SK-N-SH (cell line): ENCODE measurements around the gene ECHDC1. TPM values are rescaled to one million over a fixed set of nuclear protein-coding genes. Genes with fewer than 3 reads are reported as not detected.

ENCODE experiments used
- CTCF ChIA-PET: fragments of 300-600, 350-600 bp; formaldehyde crosslinking; extraction: SDS; loops from one replicate; lab custom pipeline; 2021; lab: Yijun Ruan, JAX
- POLR2A ChIA-PET: fragments of 350-600 bp; sonication (Branson Sonifier 250); formaldehyde crosslinking; extraction: SDS; loops from one replicate; lab custom pipeline; 2020; ENCODE audit warnings: antibody characterized with exemption, inconsistent platforms; lab: Yijun Ruan, JAX
- DNase-seq: peaks from one replicate; pipeline ENCODE4 v3.0.0; 2012
- H2AFZ ChIP-seq: fragments of 200-600 bp; sonication (generic); 2 replicates; pipeline ENCODE4 v1.8.1; 2016; ENCODE audit warnings: antibody characterized with exemption, mild to moderate bottlenecking, low read depth
- H3F3A ChIP-seq: fragments of 200-600 bp; sonication (generic); replicated peaks from 2 replicates; pipeline ENCODE3; 2016; ENCODE audit warnings: antibody characterized with exemption, mild to moderate bottlenecking; ENCODE audit not compliant: insufficient read depth
- H3K27ac ChIP-seq, 2 experiments: fragments of 200-500 bp in 1 of 2; fragments of 200-600 bp in 1 of 2; sonication (Bioruptor generic) in 1 of 2; sonication (generic), shearing (Covaris generic) in 1 of 2; 2 replicates each; pipeline versions ENCODE4 v1.5.1 to v1.6.1; 2014 to 2016; ENCODE audit warnings: low read depth in 2 of 2, inconsistent platforms in 1 of 2, low read length in 1 of 2, mild to moderate bottlenecking in 1 of 2, mixed read lengths in 1 of 2
- H3K27me3 ChIP-seq: fragments of 200-600 bp; sonication (generic), shearing (Covaris generic); 2 replicates; pipeline ENCODE4 v1.6.1; 2016; ENCODE audit warnings: mixed run types; ENCODE audit not compliant: insufficient read depth
- H3K36me3 ChIP-seq, 2 experiments: fragments of 200-500 bp in 1 of 2; fragments of 200-600 bp in 1 of 2; sonication (Bioruptor generic) in 1 of 2; sonication (generic) in 1 of 2; replicated peaks in 1 of 2; 2 replicates each; pipeline versions ENCODE3 to v1.5.1; 2014 to 2016; ENCODE audit warnings: low read length in 1 of 2, mild to moderate bottlenecking in 1 of 2; ENCODE audit not compliant: insufficient read depth in 2 of 2, control insufficient read depth in 1 of 2
- H3K4me1 ChIP-seq, 2 experiments: fragments of 200-500 bp in 1 of 2; fragments of 200-600 bp in 1 of 2; sonication (Bioruptor generic) in 1 of 2; sonication (generic), shearing (Covaris generic) in 1 of 2; 2 replicates each; pipeline versions ENCODE4 v1.5.1 to v1.6.1; 2014 to 2016; ENCODE audit warnings: low read depth in 1 of 2, low read length in 1 of 2, mixed run types in 1 of 2; ENCODE audit not compliant: insufficient read depth in 2 of 2, control insufficient read depth in 1 of 2
- H3K4me2 ChIP-seq: fragments of 200-600 bp; sonication (generic), shearing (Covaris generic); 2 replicates; pipeline ENCODE4 v1.6.1; 2017; ENCODE audit warnings: mixed run types
- H3K4me3 ChIP-seq, 2 experiments: fragments of 200-500 bp in 1 of 2; fragments of 200-600 bp in 1 of 2; sonication (Bioruptor generic) in 1 of 2; sonication (generic), shearing (Covaris generic) in 1 of 2; 2 replicates each; pipeline versions ENCODE4 v1.5.1 to v1.8.1; 2014 to 2016; ENCODE audit warnings: low read depth in 2 of 2, inconsistent platforms in 1 of 2, low read length in 1 of 2, mild to moderate bottlenecking in 1 of 2, mixed read lengths in 1 of 2, moderate library complexity in 1 of 2
- H3K79me2 ChIP-seq: fragments of 200-600 bp; sonication (generic); 2 replicates; pipeline ENCODE4 v1.8.1; 2017; ENCODE audit warnings: mild to moderate bottlenecking; ENCODE audit not compliant: insufficient read depth
- H3K9ac ChIP-seq: fragments of 200-600 bp; sonication (generic); 2 replicates; pipeline ENCODE4 v1.6.1; 2017; ENCODE audit warnings: mixed run types
- H3K9me2 ChIP-seq: fragments of 200-600 bp; sonication (generic); 2 replicates; pipeline ENCODE4 v1.6.1; 2017; ENCODE audit warnings: mixed run types
- H3K9me3 ChIP-seq: fragments of 200-600 bp; sonication (generic); 2 replicates; pipeline ENCODE4 v1.6.1; 2017; ENCODE audit warnings: mixed run types, mild to moderate bottlenecking, moderate library complexity
- H4K20me1 ChIP-seq: fragments of 200-600 bp; sonication (generic); 2 replicates; pipeline ENCODE4 v1.6.1; 2017; ENCODE audit warnings: mild to moderate bottlenecking, mixed run types; ENCODE audit not compliant: insufficient read depth
- ELF1 ChIP-seq: IDR thresholded peaks from 2 replicates; pipeline ENCODE4 v1.4.0; 2012
- EZH2phosphoT487 ChIP-seq: fragments of 200-600 bp; sonication (generic); IDR thresholded peaks from 2 replicates; pipeline ENCODE4 v1.6.1; 2017; ENCODE audit warnings: low read depth, mixed run types, mild to moderate bottlenecking, antibody characterized with exemption, moderate library complexity, borderline replicate concordance
- FOSL2 ChIP-seq: IDR thresholded peaks from 2 replicates; pipeline ENCODE4 v1.4.0; 2012; ENCODE audit warnings: low read depth, mild to moderate bottlenecking, moderate library complexity, borderline replicate concordance
- IRF3 ChIP-seq: fragments of 150-350 bp; IDR thresholded peaks from 2 replicates; pipeline ENCODE4 v1.6.1; 2016; ENCODE audit warnings: mild to moderate bottlenecking, low read depth, low read length
- MXI1 ChIP-seq: IDR thresholded peaks from 2 replicates; pipeline ENCODE4 v1.6.1; 2012; ENCODE audit warnings: mild to moderate bottlenecking, low read depth, low read length, improper control_type of control experiment
- NFIC ChIP-seq: IDR thresholded peaks from 2 replicates; pipeline ENCODE4 v1.4.0; 2012; ENCODE audit warnings: borderline replicate concordance
- POLR2AphosphoS5 ChIP-seq: IDR thresholded peaks from 2 replicates; pipeline ENCODE4 v1.6.1; 2012; ENCODE audit warnings: low read depth, low read length
- RAD21 ChIP-seq: IDR thresholded peaks from 2 replicates; pipeline ENCODE4 v1.6.1; 2012; ENCODE audit warnings: mild to moderate bottlenecking, low read length
- RFX5 ChIP-seq: IDR thresholded peaks from 2 replicates; pipeline ENCODE4 v1.6.1; 2012; ENCODE audit warnings: mild to moderate bottlenecking, improper control_type of control experiment, low read length
- RXRA ChIP-seq: IDR thresholded peaks from 2 replicates; pipeline ENCODE4 v1.4.0; 2012; ENCODE audit warnings: low read depth, mild to moderate bottlenecking, borderline replicate concordance
- SIN3A ChIP-seq: IDR thresholded peaks from 2 replicates; pipeline ENCODE4 v1.6.1; 2012; ENCODE audit warnings: low read depth, mild to moderate bottlenecking, low read length, moderate library complexity, borderline replicate concordance
- TAF1 ChIP-seq: IDR thresholded peaks from 2 replicates; pipeline ENCODE4 v1.6.1; 2012; ENCODE audit warnings: low read depth, mild to moderate bottlenecking, low read length, moderate library complexity, borderline replicate concordance
- TEAD4 ChIP-seq: IDR thresholded peaks from 2 replicates; pipeline ENCODE4 v1.4.0; 2012; ENCODE audit warnings: mild to moderate bottlenecking, borderline replicate concordance; ENCODE audit not compliant: insufficient read depth
- YY1 ChIP-seq: IDR thresholded peaks from 2 replicates; pipeline ENCODE4 v1.4.0; 2012; ENCODE audit warnings: low read depth, mild to moderate bottlenecking
- WGBS: methylation state at CpG from one replicate; pipeline ENCODE4 v1.1.6; 2017; ENCODE audit warnings: low lambda C conversion rate; 5-methylcytosine and 5-hydroxymethylcytosine counted together
- polyA plus RNA-seq, 3 experiments: library from polyadenylated mRNA; depleted of rRNA; stranded (reverse); fragments of >200 nt; gene quantifications; 2 replicates each; pipeline ENCODE4 v1.2.3, GENCODE V29; 2012
- TF ChIP-seq, protein P1 (sequence below): fragments of 200-600 bp; sonication (generic); IDR thresholded peaks from 2 replicates; pipeline ENCODE4 v1.6.1; 2017; ENCODE audit warnings: antibody characterized with exemption, mild to moderate bottlenecking, moderate library complexity
- TF ChIP-seq, protein P2 (sequence below): IDR thresholded peaks from 2 replicates; pipeline ENCODE4 v1.6.1; 2012; ENCODE audit warnings: mild to moderate bottlenecking, low read depth, low read length, moderate library complexity

The ECHDC1 gene
- polyA plus RNA-seq, 1 of the 3 experiments (the other 2 are of a cell fraction), result 23.3 TPM

DNA sequence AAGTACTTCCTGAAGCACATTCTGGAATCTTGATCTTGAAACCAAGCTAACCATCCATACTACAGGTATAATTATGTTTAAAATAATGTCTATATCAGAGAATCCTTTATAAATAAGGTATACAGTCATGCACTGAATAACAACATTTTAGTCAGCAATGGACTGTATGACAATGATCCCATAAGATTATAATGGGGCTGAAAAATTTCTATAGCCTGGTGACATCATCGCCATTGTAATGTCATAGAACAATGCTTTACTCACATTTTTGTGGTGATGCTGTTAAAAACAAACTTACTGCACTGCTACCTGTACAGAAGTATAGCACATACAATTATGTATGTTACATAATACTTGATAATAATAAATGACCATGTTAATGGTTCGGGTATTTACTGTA is 44.9 kb downstream of the ECHDC1 start:
- no peak for DNase-seq
- Histone ChIP-seq H3K4me3 (no peak overlapping the region), H3F3A (peaks cover 26% of the 10 kb centered on the region), H3K9me2 (no peaks in the 10 kb centered on the region), H3K4me2 (no peak overlapping the region), H3K27me3 (no peaks in the 10 kb centered on the region), H3K9me3 (no peaks in the 10 kb centered on the region), H3K79me2 (peaks cover 24% of the 10 kb centered on the region), H3K4me1 (peaks cover 6 to 15% of the 10 kb centered on the region in 2 experiments; a peak in 3 of 4 replicates), H4K20me1 (peaks cover 4% of the 10 kb centered on the region; the same call in 1 of the 2 replicates), H3K27ac (no peak overlapping the region), H3K9ac (no peak overlapping the region), H2AFZ (no peak overlapping the region), H3K36me3 (peaks cover 25 to 29% of the 10 kb centered on the region in 2 experiments)
- POLR2A ChIA-PET, result no interaction called here
- CTCF ChIA-PET, result interaction anchor here (1.7 to 1.8 kb wide), 2 partner anchors 218 to 241 kb away, joined by 5 to 6 read pairs; no protein-coding TSS in a partner anchor
- TF ChIP-seq RAD21 (no peak), NFIC (no peak), YY1 (no peak), FOSL2 (no peak), MXI1 (no peak), RXRA (no peak), SIN3A (no peak), TAF1 (no peak), EZH2phosphoT487 (no peak)
- TF ChIP-seq, protein P1, sequence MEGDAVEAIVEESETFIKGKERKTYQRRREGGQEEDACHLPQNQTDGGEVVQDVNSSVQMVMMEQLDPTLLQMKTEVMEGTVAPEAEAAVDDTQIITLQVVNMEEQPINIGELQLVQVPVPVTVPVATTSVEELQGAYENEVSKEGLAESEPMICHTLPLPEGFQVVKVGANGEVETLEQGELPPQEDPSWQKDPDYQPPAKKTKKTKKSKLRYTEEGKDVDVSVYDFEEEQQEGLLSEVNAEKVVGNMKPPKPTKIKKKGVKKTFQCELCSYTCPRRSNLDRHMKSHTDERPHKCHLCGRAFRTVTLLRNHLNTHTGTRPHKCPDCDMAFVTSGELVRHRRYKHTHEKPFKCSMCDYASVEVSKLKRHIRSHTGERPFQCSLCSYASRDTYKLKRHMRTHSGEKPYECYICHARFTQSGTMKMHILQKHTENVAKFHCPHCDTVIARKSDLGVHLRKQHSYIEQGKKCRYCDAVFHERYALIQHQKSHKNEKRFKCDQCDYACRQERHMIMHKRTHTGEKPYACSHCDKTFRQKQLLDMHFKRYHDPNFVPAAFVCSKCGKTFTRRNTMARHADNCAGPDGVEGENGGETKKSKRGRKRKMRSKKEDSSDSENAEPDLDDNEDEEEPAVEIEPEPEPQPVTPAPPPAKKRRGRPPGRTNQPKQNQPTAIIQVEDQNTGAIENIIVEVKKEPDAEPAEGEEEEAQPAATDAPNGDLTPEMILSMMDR, result no peak
- WGBS, result 71% methylated on average over 2 of the region's 2 CpGs

GRCh38 chr6:127297502-127298070 is 45.8 kb downstream of the ECHDC1 start:
- DNase-seq, result no peak
- Histone ChIP-seq H3K9me2 (peaks cover 3% of the 10 kb centered on the region; the same call in 1 of the 2 replicates), H3K36me3 (peaks cover 33 to 38% of the 10 kb centered on the region in 2 experiments), H3K4me3 (no peak overlapping the region), H4K20me1 (peaks cover 4% of the 10 kb centered on the region; the same call in 1 of the 2 replicates), H3K27me3 (no peaks in the 10 kb centered on the region), H3K4me2 (no peak overlapping the region), H3K9ac (no peak overlapping the region), H3K9me3 (no peaks in the 10 kb centered on the region), H3K27ac (peak overlapping the region in 1 of 2 experiments; percentile 22; a peak in 1 of 4 replicates), H3K79me2 (peaks cover 21% of the 10 kb centered on the region), H3F3A (peaks cover 26% of the 10 kb centered on the region), H2AFZ (no peak overlapping the region), H3K4me1 (peaks cover 6 to 15% of the 10 kb centered on the region in 2 experiments; a peak in 3 of 4 replicates)
- WGBS, result 94% methylated on average over 4 of the region's 4 CpGs
- CTCF ChIA-PET, result interaction anchor here (1.0 to 2.7 kb wide), 5 partner anchors 26 to 251 kb away, joined by 3 to 8 read pairs (median 5); partner anchors contain the start of gene RNF146
- POLR2A ChIA-PET, result no interaction called here
- TF ChIP-seq RFX5 (no peak), TAF1 (no peak), YY1 (no peak), TEAD4 (no peak), IRF3 (no peak), NFIC (no peak), RXRA (no peak), ELF1 (no peak), RAD21 (no peak), POLR2AphosphoS5 (no peak)
- TF ChIP-seq, protein P1, result no peak
- TF ChIP-seq, protein P2, sequence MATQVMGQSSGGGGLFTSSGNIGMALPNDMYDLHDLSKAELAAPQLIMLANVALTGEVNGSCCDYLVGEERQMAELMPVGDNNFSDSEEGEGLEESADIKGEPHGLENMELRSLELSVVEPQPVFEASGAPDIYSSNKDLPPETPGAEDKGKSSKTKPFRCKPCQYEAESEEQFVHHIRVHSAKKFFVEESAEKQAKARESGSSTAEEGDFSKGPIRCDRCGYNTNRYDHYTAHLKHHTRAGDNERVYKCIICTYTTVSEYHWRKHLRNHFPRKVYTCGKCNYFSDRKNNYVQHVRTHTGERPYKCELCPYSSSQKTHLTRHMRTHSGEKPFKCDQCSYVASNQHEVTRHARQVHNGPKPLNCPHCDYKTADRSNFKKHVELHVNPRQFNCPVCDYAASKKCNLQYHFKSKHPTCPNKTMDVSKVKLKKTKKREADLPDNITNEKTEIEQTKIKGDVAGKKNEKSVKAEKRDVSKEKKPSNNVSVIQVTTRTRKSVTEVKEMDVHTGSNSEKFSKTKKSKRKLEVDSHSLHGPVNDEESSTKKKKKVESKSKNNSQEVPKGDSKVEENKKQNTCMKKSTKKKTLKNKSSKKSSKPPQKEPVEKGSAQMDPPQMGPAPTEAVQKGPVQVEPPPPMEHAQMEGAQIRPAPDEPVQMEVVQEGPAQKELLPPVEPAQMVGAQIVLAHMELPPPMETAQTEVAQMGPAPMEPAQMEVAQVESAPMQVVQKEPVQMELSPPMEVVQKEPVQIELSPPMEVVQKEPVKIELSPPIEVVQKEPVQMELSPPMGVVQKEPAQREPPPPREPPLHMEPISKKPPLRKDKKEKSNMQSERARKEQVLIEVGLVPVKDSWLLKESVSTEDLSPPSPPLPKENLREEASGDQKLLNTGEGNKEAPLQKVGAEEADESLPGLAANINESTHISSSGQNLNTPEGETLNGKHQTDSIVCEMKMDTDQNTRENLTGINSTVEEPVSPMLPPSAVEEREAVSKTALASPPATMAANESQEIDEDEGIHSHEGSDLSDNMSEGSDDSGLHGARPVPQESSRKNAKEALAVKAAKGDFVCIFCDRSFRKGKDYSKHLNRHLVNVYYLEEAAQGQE, result no peak
